Stimulated activated CD4-positive, alpha-beta T cell treated with anti-CD3 and anti-CD28 coated beads, Interleukin-12 subunit alpha, Interleukin-12 subunit beta, amount 100 ng/mL, for 48 hours (primary cell): Measurements from ENCODE around the gene NCAPH2.

Experiments used
- DNase-seq, 3 donors: peaks; one replicate each; pipeline ENCODE4 v3.0.0-alpha.2; 2020; ENCODE audit warnings: low read depth in 2 of 3, low spot score in 1 of 3

NCAPH2 gene

GRCh38 chr22:50569041-50569459 lies 61.0 kb downstream of the NCAPH2 start:
- no peak for DNase-seq

DNA sequence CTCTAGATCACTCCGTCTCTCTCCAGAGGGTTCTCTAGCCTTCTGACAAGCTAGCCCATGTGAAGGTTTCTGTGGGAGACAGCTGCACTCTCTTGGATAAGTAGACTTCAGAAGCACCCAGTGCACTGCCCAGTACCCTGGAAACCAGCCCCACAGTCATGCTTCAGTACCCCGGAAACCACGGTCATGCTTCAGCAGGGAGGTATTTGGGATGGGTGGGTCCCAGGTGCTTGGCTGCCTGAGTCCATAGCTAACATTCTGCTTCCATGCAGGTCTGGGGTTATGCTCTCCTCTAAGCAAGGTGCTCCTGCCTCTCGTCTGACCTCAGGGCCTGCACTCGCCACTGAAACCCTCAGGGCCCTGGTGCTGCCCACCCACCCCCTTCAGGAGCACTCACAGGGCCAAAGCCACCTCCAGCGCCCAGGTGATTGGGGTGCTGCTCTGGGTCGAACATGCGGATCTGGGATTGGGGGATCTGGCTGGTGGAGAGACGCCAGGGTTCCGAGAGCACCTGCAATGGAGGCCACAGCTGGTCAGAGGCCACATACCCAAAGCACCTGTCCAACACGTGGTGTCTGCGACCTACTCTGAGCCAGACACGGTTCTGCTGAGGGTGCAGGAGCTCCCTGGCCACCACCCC lies 62.0 kb downstream of the NCAPH2 start:
- DNase-seq = no peak

DNA sequence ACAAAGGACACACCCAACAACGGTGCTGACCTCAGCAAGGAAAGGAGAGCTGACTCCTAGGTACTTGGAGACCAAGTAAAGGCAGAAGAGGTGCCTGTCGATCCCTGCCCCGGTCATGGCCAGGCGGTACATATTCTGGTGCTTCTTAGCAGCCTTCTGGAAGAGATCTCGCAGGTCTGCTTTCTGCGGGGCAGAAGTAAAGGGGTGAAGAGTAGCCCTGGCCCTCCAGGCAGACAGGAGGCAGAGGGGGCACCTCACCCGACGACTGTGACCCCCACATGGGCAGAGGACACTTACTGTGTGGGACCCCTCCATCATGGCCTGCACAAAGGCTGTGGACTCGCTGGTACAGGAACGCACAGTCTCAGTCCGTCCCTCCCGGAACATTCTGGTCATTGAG lies 62.8 kb downstream of the NCAPH2 start:
- no peak for DNase-seq

- no peak for DNase-seq
These were observed 63.5 kb downstream of the NCAPH2 start for GRCh38 chr22:50571264-50572175.

DNA sequence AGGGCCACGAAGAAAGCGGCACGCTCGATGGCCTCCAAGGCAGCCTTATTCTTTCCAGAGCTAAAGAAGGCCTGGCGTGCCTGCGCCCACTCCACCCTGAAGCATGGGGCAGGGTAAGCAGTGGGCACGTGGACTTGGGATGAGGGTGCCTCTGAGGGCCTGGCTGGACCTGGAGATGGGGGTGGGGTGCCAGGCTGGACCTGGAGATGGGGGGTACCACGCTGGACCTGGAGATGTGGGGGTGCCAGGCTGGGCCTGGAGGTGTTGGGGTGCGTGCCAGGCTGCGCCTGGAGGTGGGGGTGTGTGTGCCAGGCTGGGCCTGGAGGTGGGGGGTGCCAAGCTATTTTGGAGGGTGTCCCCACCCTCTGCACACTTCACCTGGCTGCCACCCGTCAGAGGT lies 64.9 kb downstream of the NCAPH2 start:
- DNase-seq = no peak

DNA sequence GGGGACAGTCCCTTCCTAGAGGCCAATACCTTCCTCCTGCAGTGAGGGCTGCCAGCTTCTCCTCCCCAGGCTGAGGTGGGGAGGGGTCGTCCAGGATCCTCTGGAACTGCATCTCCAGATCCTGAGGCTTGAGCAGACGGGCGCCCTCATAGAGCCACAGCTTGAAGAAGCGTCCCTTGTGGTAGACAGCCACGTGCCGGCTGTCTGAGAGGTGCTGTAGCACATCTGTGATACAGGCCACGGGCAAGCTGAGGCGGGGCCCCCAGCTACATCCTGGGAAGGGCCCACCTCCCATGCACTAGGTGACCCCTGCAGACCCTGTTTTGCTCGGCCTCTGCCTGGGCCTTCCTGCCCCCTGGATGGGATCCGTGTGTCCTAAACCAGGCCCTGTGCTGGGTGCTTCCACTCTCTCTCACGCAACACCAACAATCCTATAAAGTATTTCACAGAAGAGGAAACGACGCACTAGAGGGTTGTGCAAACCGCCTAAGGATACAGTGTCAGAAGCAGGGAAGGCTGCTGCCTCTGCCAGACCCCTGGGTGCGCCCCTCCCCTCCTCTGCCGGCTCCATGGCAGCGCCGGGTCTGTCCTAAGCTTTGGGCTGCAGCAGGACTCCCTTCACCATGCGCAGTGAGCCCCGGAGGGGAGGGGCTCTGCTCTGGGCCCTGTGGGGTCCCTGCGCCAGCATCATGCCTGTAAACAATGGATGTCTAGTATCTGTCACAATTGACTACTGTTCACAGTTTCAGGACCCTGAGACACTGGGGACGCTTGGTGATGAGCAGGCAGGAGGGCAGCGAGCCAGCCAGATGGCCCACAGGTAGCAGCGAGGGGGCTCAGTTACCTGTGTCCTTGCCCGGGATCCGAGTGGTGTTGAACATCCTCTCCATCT lies 65.7 kb downstream of the NCAPH2 start:
- no peak for DNase-seq

DNA sequence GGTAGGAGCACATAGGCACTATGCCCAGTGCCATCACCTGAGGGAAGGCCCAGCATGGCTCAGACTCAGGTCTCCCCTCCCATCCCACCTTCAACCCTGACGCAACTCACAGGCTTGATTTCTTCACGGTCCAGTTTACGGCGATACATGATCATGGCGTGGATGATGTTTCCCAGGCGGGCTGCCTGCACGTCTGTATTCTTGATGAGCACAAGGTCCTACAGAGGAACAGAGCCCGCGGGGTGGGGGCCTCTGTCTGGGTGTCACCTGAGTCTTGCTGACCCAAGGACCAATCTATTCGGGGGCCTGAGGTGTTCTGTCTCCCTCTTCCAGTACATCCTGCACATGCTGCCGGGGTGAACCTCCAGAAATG lies 66.3 kb downstream of the NCAPH2 start:
- no peak for DNase-seq
